Stomach (tissue), 4 donors: ENCODE results near the gene DPF3.

Experiments
- CTCF ChIP-seq, 7 experiments: fragments of 450-650 bp in 4 of 7; fragments of 200-600 bp in 3 of 7; sonication (generic) in 3 of 7; IDR thresholded peaks; one replicate each; pipeline ENCODE4 v1.5.1; 2016 to 2019; ENCODE audit warnings: antibody characterized with exemption in 7 of 7, control low read depth in 2 of 7, mild to moderate bottlenecking in 1 of 7
- POLR2A ChIP-seq, 4 donors: fragments of 450-650 bp; IDR thresholded peaks; one replicate each; pipeline ENCODE4 v1.6.1; 2016; ENCODE audit warnings: antibody characterized with exemption in 4 of 4, control low read depth in 2 of 4, mild to moderate bottlenecking in 1 of 4, moderate library complexity in 1 of 4
- POLR2AphosphoS5 ChIP-seq, 3 donors: sonication (generic); formaldehyde crosslinking; IDR thresholded peaks; one replicate each; pipeline ENCODE4 v1.6.1; 2016; ENCODE audit warnings: antibody characterized with exemption in 3 of 3

DNA sequence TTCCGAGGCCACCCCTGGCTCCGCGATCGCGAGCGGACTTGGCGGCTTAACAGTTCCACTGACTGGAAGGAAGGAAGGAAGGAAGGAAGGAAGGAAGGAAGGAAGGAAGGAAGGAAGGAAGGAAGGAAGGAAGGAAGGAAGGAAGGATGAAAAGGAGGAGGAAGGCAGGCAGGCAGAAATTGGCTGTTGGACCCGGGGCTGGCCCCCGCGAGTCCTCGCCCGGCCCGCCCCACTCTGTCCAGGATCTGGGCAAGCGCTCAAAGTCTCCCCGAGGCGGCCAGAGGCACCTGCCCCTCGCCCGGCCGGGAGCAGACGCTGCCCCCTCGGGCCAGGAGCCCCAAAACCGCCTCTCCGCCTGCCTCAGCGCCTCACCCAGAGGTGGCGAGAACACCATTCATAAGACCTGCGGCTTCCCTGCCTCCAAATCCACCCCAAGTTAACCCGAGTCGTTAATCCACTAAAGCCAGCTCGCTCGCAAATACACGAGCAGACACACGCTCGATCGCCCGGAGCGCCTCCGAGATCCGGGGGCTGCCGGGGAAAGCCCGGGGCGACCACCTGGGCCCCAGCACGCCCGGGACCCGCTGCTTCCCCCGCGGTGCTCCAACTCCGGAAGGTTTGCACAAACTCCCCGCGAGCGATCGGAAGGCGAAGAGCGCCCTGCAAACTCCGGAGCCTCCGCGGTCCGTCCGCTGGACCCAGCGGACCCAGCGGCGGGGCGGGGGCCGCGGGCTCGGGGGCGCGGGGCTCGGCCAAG, 844 bp downstream of the DPF3 start:
- TF ChIP-seq POLR2A (IDR thresholded peaks at IDR 0.05) (no peak), POLR2AphosphoS5 (IDR thresholded peaks at IDR 0.05) (no peak), CTCF (IDR thresholded peaks at IDR 0.05) (no peak)
